Left lung (tissue), 14 donors: ENCODE measurements around the gene MARCHF7. TPM values are rescaled to one million over a fixed set of nuclear protein-coding genes. Genes with fewer than 3 reads are reported as not detected.
"Not testable (repeated sequence)": the region's sequence is repeated elsewhere in the genome, so short reads cannot be mapped to it uniquely, and the experiment has no call there.

Source experiments
- ATAC-seq: fragments of 200-7000 bp; cut with Tn5 transposase; one replicate; pipeline ENCODE4 v1.9.1; 2020; ENCODE audit warnings: moderate library complexity
- DNase-seq, 4 donors: peaks; one replicate each; pipeline ENCODE4 v3.0.0-alpha.2; 2013 to 2020
- H3K27ac ChIP-seq, 2 donors: fragments of 200-600 bp; sonication (generic) in 1 of 2; one replicate each; pipeline versions ENCODE4 v1.5.0 to v1.8.0; 2020 to 2021
- H3K27me3 ChIP-seq, 2 donors: fragments of 200-600 bp; sonication (generic) in 1 of 2; one replicate each; pipeline versions ENCODE4 v1.5.0 to v1.8.0; 2020 to 2021
- H3K36me3 ChIP-seq, 2 donors: fragments of 200-600 bp; sonication (generic) in 1 of 2; one replicate each; pipeline versions ENCODE4 v1.5.0 to v1.8.0; 2020 to 2021
- H3K4me1 ChIP-seq, 2 donors: fragments of 200-600 bp; one replicate each; pipeline ENCODE4 v1.8.0; 2021
- H3K4me3 ChIP-seq, 2 donors: fragments of 200-600 bp; sonication (generic) in 1 of 2; one replicate each; pipeline versions ENCODE4 v1.5.0 to v1.8.0; 2020 to 2021; ENCODE audit warnings: mild to moderate bottlenecking in 1 of 2
- H3K9me3 ChIP-seq, 2 donors: fragments of 200-600 bp; sonication (generic) in 1 of 2; one replicate each; pipeline versions ENCODE4 v1.5.0 to v1.8.0; 2020 to 2021
- intact Hi-C, 2 donors: fragments of 100-400 bp; cut with DNase I; formaldehyde crosslinking; loops; one replicate each; pipeline versions ENCODE4 v1.11.2 to v1.14.2; 2022
- long read RNA-seq, 12 donors: library from polyadenylated mRNA in 2 of 12; unstranded in 2 of 12; transcript quantifications; one replicate each; pipeline ENCODE4 v2.0.0 and lab custom pipeline, GENCODE V29; 2019 to 2026
- polyA plus RNA-seq, 6 donors: library from polyadenylated mRNA; unstranded; fragments of 120-200 nt; gene quantifications; one replicate each; pipeline ENCODE4 v1.2.1, GENCODE V29; 2013; ENCODE audit not compliant: insufficient read length in 6 of 6
- total RNA-seq, 2 donors: library from RNA; stranded (reverse); fragmentation: NEBNext Ultra II Directional; extraction: Animal tissue kit (Norgen Biotek cat#: 25700); gene quantifications; one replicate each; pipeline ENCODE4 v1.2.1, GENCODE V29; 2021
- TF ChIP-seq, protein P1 (sequence below), 2 donors: fragments of 200-600 bp; sonication (generic) in 1 of 2; IDR thresholded peaks; one replicate each; pipeline versions ENCODE4 v1.5.0 to v1.8.0; 2021; ENCODE audit warnings: antibody characterized with exemption in 2 of 2
- donor health status: DM: no; HTN: yes; CAD: no.
- donor health status: DM: no; HTN: no; CAD: no.

The MARCHF7 gene, protein sequence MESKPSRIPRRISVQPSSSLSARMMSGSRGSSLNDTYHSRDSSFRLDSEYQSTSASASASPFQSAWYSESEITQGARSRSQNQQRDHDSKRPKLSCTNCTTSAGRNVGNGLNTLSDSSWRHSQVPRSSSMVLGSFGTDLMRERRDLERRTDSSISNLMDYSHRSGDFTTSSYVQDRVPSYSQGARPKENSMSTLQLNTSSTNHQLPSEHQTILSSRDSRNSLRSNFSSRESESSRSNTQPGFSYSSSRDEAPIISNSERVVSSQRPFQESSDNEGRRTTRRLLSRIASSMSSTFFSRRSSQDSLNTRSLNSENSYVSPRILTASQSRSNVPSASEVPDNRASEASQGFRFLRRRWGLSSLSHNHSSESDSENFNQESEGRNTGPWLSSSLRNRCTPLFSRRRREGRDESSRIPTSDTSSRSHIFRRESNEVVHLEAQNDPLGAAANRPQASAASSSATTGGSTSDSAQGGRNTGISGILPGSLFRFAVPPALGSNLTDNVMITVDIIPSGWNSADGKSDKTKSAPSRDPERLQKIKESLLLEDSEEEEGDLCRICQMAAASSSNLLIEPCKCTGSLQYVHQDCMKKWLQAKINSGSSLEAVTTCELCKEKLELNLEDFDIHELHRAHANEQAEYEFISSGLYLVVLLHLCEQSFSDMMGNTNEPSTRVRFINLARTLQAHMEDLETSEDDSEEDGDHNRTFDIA
- total RNA-seq, result 10 to 100 TPM; 64.1 to 83.1 TPM
- polyA plus RNA-seq, result 100 to 1,000 TPM; 150 to 202 (median 171) TPM
- long read RNA-seq, donor 1, full-length matches to known transcripts, result 4 of 222 reads
- long read RNA-seq, donor 1, partial matches to known transcripts, result 127 of 222 reads
- long read RNA-seq, donor 1, other reads (novel, unspliced or antisense), result 91 of 222 reads
- long read RNA-seq, donor 2, full-length matches to known transcripts, result 3 of 168 reads
- long read RNA-seq, donor 2, partial matches to known transcripts, result 88 of 168 reads
- long read RNA-seq, donor 2, other reads (novel, unspliced or antisense), result 77 of 168 reads
- long read RNA-seq, donor 3, full-length matches to known transcripts, result 5 of 76 reads
- long read RNA-seq, donor 3, partial matches to known transcripts, result 29 of 76 reads
- long read RNA-seq, donor 3, other reads (novel, unspliced or antisense), result 42 of 76 reads
- long read RNA-seq, donor 4, partial matches to known transcripts, result 6 of 18 reads
- long read RNA-seq, donor 4, other reads (novel, unspliced or antisense), result 12 of 18 reads
- long read RNA-seq, donor 5, full-length matches to known transcripts, result 4 of 128 reads
- long read RNA-seq, donor 5, partial matches to known transcripts, result 68 of 128 reads
- long read RNA-seq, donor 5, other reads (novel, unspliced or antisense), result 56 of 128 reads
- long read RNA-seq, donor 6, full-length matches to known transcripts, result 5 of 104 reads
- long read RNA-seq, donor 6, partial matches to known transcripts, result 35 of 104 reads
- long read RNA-seq, donor 6, other reads (novel, unspliced or antisense), result 64 of 104 reads
- long read RNA-seq, donor 7, full-length matches to known transcripts, result 3 of 57 reads
- long read RNA-seq, donor 7, partial matches to known transcripts, result 22 of 57 reads
- long read RNA-seq, donor 7, other reads (novel, unspliced or antisense), result 32 of 57 reads
- long read RNA-seq, donor 8, full-length matches to known transcripts, result 8 of 67 reads
- long read RNA-seq, donor 8, partial matches to known transcripts, result 51 of 67 reads
- long read RNA-seq, donor 8, other reads (novel, unspliced or antisense), result 8 of 67 reads
- long read RNA-seq, donor 9, result 0 reads
- long read RNA-seq, donor 10, partial matches to known transcripts, result 3 of 3 reads
- long read RNA-seq, donor 10, other reads (novel, unspliced or antisense), result 0 of 3 reads
- long read RNA-seq, donor 11, full-length matches to known transcripts, result 3 of 39 reads
- long read RNA-seq, donor 11, partial matches to known transcripts, result 31 of 39 reads
- long read RNA-seq, donor 11, other reads (novel, unspliced or antisense), result 5 of 39 reads
- long read RNA-seq, donor 12, full-length matches to known transcripts, result 5 of 84 reads
- long read RNA-seq, donor 12, partial matches to known transcripts, result 70 of 84 reads
- long read RNA-seq, donor 12, other reads (novel, unspliced or antisense), result 9 of 84 reads

GRCh38 chr2:159712143-159712928, at the start of gene MARCHF7:
MARCHF7 (plus strand) TSS chr2:159712506; CDS start chr2:159729023, 16,517 bp downstream.
- Histone ChIP-seq H3K27ac (peak within 1 kb of the TSS; percentile 99 to 100), H3K9me3 (no peaks in the 10 kb centered on the region), H3K36me3 (peaks cover 0 to 26% of the 10 kb centered on the region in 2 donors), H3K4me1 (peaks cover 7 to 53% of the 10 kb centered on the region in 2 donors), H3K27me3 (no peaks in the 10 kb centered on the region), H3K4me3 (peak within 1 kb of the TSS; percentile 80 to 89)
- peak; percentile 97 for ATAC-seq
- DNase-seq, result peak; percentile 93 to 99 (median 96)
- intact Hi-C loops, result no loop called here
- TF ChIP-seq, protein P1, sequence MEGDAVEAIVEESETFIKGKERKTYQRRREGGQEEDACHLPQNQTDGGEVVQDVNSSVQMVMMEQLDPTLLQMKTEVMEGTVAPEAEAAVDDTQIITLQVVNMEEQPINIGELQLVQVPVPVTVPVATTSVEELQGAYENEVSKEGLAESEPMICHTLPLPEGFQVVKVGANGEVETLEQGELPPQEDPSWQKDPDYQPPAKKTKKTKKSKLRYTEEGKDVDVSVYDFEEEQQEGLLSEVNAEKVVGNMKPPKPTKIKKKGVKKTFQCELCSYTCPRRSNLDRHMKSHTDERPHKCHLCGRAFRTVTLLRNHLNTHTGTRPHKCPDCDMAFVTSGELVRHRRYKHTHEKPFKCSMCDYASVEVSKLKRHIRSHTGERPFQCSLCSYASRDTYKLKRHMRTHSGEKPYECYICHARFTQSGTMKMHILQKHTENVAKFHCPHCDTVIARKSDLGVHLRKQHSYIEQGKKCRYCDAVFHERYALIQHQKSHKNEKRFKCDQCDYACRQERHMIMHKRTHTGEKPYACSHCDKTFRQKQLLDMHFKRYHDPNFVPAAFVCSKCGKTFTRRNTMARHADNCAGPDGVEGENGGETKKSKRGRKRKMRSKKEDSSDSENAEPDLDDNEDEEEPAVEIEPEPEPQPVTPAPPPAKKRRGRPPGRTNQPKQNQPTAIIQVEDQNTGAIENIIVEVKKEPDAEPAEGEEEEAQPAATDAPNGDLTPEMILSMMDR (IDR thresholded peaks at IDR 0.05), result peak; percentile 29 to 62

DNA sequence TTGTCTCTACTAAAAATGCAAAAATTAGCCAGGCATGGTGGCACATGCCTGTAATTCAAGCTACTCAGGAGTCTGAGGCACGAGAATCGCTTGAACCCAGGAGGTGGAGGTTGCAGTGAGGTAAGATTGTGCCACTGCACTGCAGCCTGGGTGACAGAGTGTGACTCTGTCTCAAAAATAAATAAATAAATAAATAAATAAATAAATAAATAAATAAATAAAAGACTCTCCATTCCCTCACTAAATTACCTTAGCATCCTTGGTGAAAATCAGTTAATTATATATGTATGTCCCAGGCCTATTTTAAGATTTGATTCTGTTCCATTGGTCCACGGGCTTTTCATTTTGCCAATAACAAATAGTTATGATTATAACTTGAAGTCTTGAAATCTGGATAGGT, 44.9 kb upstream of the MARCHF7 start:
- intact Hi-C loops, H3K4me1 ChIP-seq, ATAC-seq, H3K27ac ChIP-seq, H3K4me3 ChIP-seq, DNase-seq, H3K36me3 ChIP-seq, H3K27me3 ChIP-seq, H3K9me3 ChIP-seq: not testable (repeated sequence)

DNA sequence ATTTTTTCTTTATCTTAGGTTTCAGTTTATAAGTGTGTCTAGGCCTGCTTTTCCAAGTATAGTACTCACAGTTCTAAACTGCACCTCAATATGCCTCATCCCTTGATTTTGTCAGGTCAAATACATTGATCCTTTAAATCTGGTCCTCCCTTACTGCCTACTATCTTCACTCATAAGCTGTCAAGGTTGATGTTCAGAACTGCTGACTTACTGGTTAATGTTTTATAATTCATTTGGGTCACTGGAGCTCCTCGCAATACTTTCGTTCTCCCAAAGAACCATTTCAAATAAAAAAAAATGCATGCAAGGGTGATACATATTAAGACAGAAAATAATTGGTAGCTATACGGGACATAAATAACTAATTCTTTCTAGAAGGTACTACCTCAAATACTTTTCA, 41.3 kb upstream of the MARCHF7 start:
- no peak overlapping the region for H3K4me3 ChIP-seq
- DNase-seq, result no peak
- H3K4me1 ChIP-seq, result no peaks in the 10 kb centered on the region
- H3K36me3 ChIP-seq, result peaks cover 0 to 4% of the 10 kb centered on the region in 2 donors
- H3K9me3 ChIP-seq, result no peaks in the 10 kb centered on the region
- TF ChIP-seq, protein P1 (IDR thresholded peaks at IDR 0.05), result no peak
- no peaks in the 10 kb centered on the region for H3K27me3 ChIP-seq
- no peak overlapping the region for H3K27ac ChIP-seq
- no peak for ATAC-seq
- intact Hi-C loops, result no loop called here

GRCh38 chr2:159677654-159678053, 34.7 kb upstream of the MARCHF7 start:
- ATAC-seq, result peak; percentile 21
- Histone ChIP-seq H3K4me3 (no peak overlapping the region), H3K36me3 (no peaks in the 10 kb centered on the region), H3K27me3 (no peaks in the 10 kb centered on the region), H3K27ac (no peak overlapping the region), H3K4me1 (no peaks in the 10 kb centered on the region), H3K9me3 (no peaks in the 10 kb centered on the region)
- TF ChIP-seq, protein P1 (IDR thresholded peaks at IDR 0.05), result peak in 1 of 2 donors; percentile 32
- intact Hi-C loops, result no loop called here
- peak in 1 of 4 donors; percentile 16 for DNase-seq
